Medulla oblongata (tissue), 1 donor: Measurements from ENCODE around the gene FREY1.

ENCODE experiments used
- DNase-seq: peaks from one replicate; pipeline ENCODE4 v3.0.0-alpha.2; 2015; ENCODE audit errors: extremely low spot score

The FREY1 gene

GRCh38 chr11:45870706-45871105 is 36.4 kb downstream of the FREY1 start:
- no peak for DNase-seq

- no peak for DNase-seq
Observed at GRCh38 chr11:45869551-45869950, 37.5 kb downstream of the FREY1 start.

GRCh38 chr11:45864041-45864440 is 43.0 kb downstream of the FREY1 start:
- DNase-seq, result no peak

- DNase-seq, result no peak
Observed at GRCh38 chr11:45860764-45861510, 46.1 kb downstream of the FREY1 start.

GRCh38 chr11:45860348-45860747 is 46.7 kb downstream of the FREY1 start:
- DNase-seq, result no peak

- peak; percentile 86 for DNase-seq
Observed at GRCh38 chr11:45859661-45860140, 47.4 kb downstream of the FREY1 start.

GRCh38 chr11:45858751-45859398 is 48.2 kb downstream of the FREY1 start:
- DNase-seq, result no peak

- DNase-seq, result peak; percentile 88
Observed at GRCh38 chr11:45857961-45858474, 49.1 kb downstream of the FREY1 start.
